Smooth muscle cell (in vitro differentiated cells): ENCODE data around the gene GPR32. TPM values are rescaled to one million over a fixed set of nuclear protein-coding genes. Genes with fewer than 3 reads are reported as not detected.

Experiments used
- DNase-seq: peaks from one replicate; lab custom pipeline; 2025; ENCODE audit not compliant: unreplicated experiment; lab: John Stamatoyannopoulos, UW
- H2AFZ ChIP-seq: fragments of 200-600 bp; sonication (generic); 2 replicates; pipeline ENCODE4 v1.6.0; 2016; ENCODE audit warnings: antibody characterized with exemption, low read depth, mild to moderate bottlenecking
- H3F3A ChIP-seq: fragments of 200-600 bp; sonication (generic); 2 replicates; pipeline ENCODE4 v1.6.0; 2017; ENCODE audit warnings: antibody characterized with exemption, low read depth
- H3K27ac ChIP-seq: fragments of 200-600 bp; sonication (generic); 2 replicates; pipeline ENCODE4 v1.5.1; 2016; ENCODE audit warnings: low read depth, mild to moderate bottlenecking
- H3K27me3 ChIP-seq: fragments of 200-600 bp; sonication (generic); 2 replicates; pipeline ENCODE4 v1.6.1; 2016; ENCODE audit warnings: low read depth, mild to moderate bottlenecking
- H3K36me3 ChIP-seq: fragments of 200-600 bp; sonication (generic); 2 replicates; pipeline ENCODE4 v1.5.1; 2016; ENCODE audit warnings: low read depth
- H3K4me1 ChIP-seq: fragments of 200-600 bp; sonication (generic); 2 replicates; pipeline ENCODE4 v1.5.1; 2016; ENCODE audit warnings: low read depth
- H3K4me2 ChIP-seq: fragments of 200-600 bp; sonication (generic); 2 replicates; pipeline ENCODE4 v1.6.0; 2016; ENCODE audit warnings: mild to moderate bottlenecking
- H3K4me3 ChIP-seq: fragments of 200-600 bp; sonication (generic); 2 replicates; pipeline ENCODE4 v1.5.1; 2016; ENCODE audit warnings: mild to moderate bottlenecking
- H3K79me2 ChIP-seq: fragments of 200-600 bp; sonication (generic); 2 replicates; pipeline ENCODE4 v1.6.0; 2016; ENCODE audit warnings: low read depth, mild to moderate bottlenecking
- H3K9ac ChIP-seq: fragments of 200-600 bp; sonication (generic); 2 replicates; pipeline ENCODE4 v1.6.0; 2016; ENCODE audit warnings: low read depth
- H3K9me3 ChIP-seq: fragments of 200-600 bp; sonication (generic); replicated peaks from 2 replicates; pipeline ENCODE4 v1.5.1; 2016; ENCODE audit warnings: low read depth
- H4K20me1 ChIP-seq: fragments of 200-600 bp; sonication (generic); 2 replicates; pipeline ENCODE4 v1.6.0; 2016; ENCODE audit warnings: low read depth
- CTCF ChIP-seq: fragments of 200-600 bp; sonication (generic); IDR thresholded peaks from 2 replicates; pipeline ENCODE4 v1.5.1; 2017; ENCODE audit warnings: borderline replicate concordance, mild to moderate bottlenecking, antibody characterized with exemption; ENCODE audit not compliant: insufficient read depth, poor library complexity, severe bottlenecking
- WGBS: methylation state at CpG from one replicate; pipeline ENCODE4 v1.1.7; 2016; ENCODE audit warnings: low lambda C conversion rate; 5-methylcytosine and 5-hydroxymethylcytosine counted together
- polyA plus RNA-seq: library from polyadenylated mRNA; unstranded; fragments of >200 nt; fragmentation: Nextera tagmentation; extraction: Ambion mirVana; gene quantifications from 2 replicates; pipeline ENCODE4 v1.2.1, GENCODE V29; 2016
- total RNA-seq: library from RNA; depleted of rRNA; stranded (reverse); fragments of >200 nt; gene quantifications from 2 replicates; pipeline ENCODE4 v1.2.3, GENCODE V29; 2014

GPR32 gene
- total and polyA plus RNA-seq, 2 experiments from 2014 or later: not detected

GRCh38 chr19:50792272-50793250, 22.3 kb downstream of the GPR32 start:
- H3K79me2 ChIP-seq: no peaks in the 10 kb centered on the region
- 95% methylated on average over 13 of the region's 13 CpGs for WGBS
- H3F3A ChIP-seq: no peaks in the 10 kb centered on the region
- peaks cover 22% of the 10 kb centered on the region for H4K20me1 ChIP-seq
- no peak for TF ChIP-seq CTCF
- no peak overlapping the region for H2AFZ ChIP-seq
- no peak overlapping the region for H3K4me3 ChIP-seq
- H3K27me3 ChIP-seq: no peaks in the 10 kb centered on the region
- no peaks in the 10 kb centered on the region for H3K36me3 ChIP-seq
- no peaks in the 10 kb centered on the region for H3K4me1 ChIP-seq
- H3K4me2 ChIP-seq: no peak overlapping the region
- no peaks in the 10 kb centered on the region for H3K9me3 ChIP-seq
- no peak overlapping the region for H3K9ac ChIP-seq
- DNase-seq: no peak
- no peak overlapping the region for H3K27ac ChIP-seq

- Histone ChIP-seq H4K20me1 (peaks cover 31% of the 10 kb centered on the region), H3K79me2 (no peaks in the 10 kb centered on the region), H2AFZ (no peak overlapping the region), H3K9ac (no peak overlapping the region), H3K4me2 (no peak overlapping the region), H3K36me3 (no peaks in the 10 kb centered on the region), H3K4me1 (no peaks in the 10 kb centered on the region), H3K27ac (no peak overlapping the region), H3K27me3 (no peaks in the 10 kb centered on the region), H3F3A (no peaks in the 10 kb centered on the region), H3K9me3 (no peaks in the 10 kb centered on the region), H3K4me3 (no peak overlapping the region)
- DNase-seq: no peak
- 82% methylated on average over 11 of the region's 11 CpGs for WGBS
- TF ChIP-seq CTCF: no peak
Observed at GRCh38 chr19:50793558-50794065, 23.3 kb downstream of the GPR32 start.

DNA sequence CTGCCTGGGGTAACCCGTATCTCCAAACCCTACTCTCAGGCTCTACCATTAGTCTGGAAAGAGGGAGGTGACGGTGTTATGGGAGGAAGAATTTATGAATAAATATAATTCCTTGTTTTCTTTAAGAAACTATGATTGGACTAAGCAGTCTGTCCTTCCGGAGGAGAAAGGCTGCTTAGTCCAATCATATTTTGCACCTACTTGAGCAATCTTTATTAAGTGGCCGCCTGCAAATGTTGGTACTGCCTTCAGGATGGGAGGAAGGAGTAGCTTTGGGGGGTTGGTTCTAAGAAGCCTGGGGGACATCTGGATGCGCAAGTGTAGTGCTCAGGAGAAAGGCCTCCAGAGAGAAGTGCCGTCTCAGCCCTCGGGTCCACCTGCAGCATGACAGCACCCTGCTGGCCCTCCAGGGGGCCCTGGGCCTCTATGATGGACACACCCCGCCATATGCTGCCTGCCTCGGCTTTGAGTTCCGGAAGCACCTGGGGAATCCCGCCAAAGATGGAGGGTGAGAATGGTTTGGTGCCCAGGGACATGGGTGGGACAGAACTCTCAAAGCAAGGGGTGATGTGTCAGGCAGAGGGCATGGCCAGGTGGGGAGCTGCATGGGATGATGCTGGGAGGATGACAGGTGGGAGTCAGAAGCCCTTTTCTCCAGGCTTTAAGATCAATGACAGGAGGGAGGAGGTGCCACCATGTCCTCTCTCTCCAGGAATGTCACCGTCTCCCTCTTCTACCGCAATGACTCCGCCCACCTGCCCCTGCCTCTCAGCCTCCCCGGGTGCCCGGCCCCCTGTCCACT, 24.0 kb downstream of the GPR32 start:
- H3K36me3 ChIP-seq: no peaks in the 10 kb centered on the region
- H3K9ac ChIP-seq: no peak overlapping the region
- no peak overlapping the region for H2AFZ ChIP-seq
- H3K79me2 ChIP-seq: no peaks in the 10 kb centered on the region
- no peak overlapping the region for H3K27ac ChIP-seq
- no peaks in the 10 kb centered on the region for H3K9me3 ChIP-seq
- H3F3A ChIP-seq: no peaks in the 10 kb centered on the region
- no peaks in the 10 kb centered on the region for H3K27me3 ChIP-seq
- H3K4me2 ChIP-seq: no peak overlapping the region
- DNase-seq: no peak
- TF ChIP-seq CTCF: no peak
- no peaks in the 10 kb centered on the region for H3K4me1 ChIP-seq
- 56% methylated on average over 15 of the region's 16 CpGs for WGBS
- H4K20me1 ChIP-seq: peaks cover 38% of the 10 kb centered on the region
- no peak overlapping the region for H3K4me3 ChIP-seq
